Upper lobe of left lung (tissue), 6 donors: Measurements from ENCODE around the gene TMBIM4. TPM values are rescaled to one million over a fixed set of nuclear protein-coding genes. Genes with fewer than 3 reads are reported as not detected.

Source experiments
- ATAC-seq, 2 donors: fragments of 200-7000 bp; cut with Tn5 transposase; one replicate each; pipeline ENCODE4 v1.9.1; 2022; ENCODE audit warnings: mild to moderate bottlenecking in 2 of 2, moderate library complexity in 2 of 2; ENCODE audit not compliant: low FRiP score in 2 of 2
- DNase-seq, 2 donors: peaks; one replicate each; pipeline ENCODE4 v3.0.0-alpha.2; 2019 to 2020
- H3K27ac ChIP-seq, 4 donors: fragments of 200-600 bp; sonication (generic); one replicate each; pipeline ENCODE4 v1.5.1; 2016 to 2019
- H3K27me3 ChIP-seq, 4 donors: fragments of 200-600 bp; sonication (generic); one replicate each; pipeline ENCODE4 v1.5.1; 2017 to 2019
- H3K36me3 ChIP-seq, 4 donors: fragments of 200-600 bp; sonication (generic); one replicate each; pipeline ENCODE4 v1.5.1; 2016 to 2019
- H3K4me1 ChIP-seq, 4 donors: fragments of 200-600 bp; sonication (generic); one replicate each; pipeline ENCODE4 v1.5.1; 2018 to 2019
- H3K4me3 ChIP-seq, 4 donors: fragments of 200-600 bp; sonication (generic); one replicate each; pipeline ENCODE4 v1.5.1; 2017 to 2019; ENCODE audit warnings: mild to moderate bottlenecking in 2 of 4, moderate library complexity in 1 of 4
- H3K9me3 ChIP-seq, 4 donors: fragments of 200-600 bp; sonication (generic); one replicate each; pipeline ENCODE4 v1.5.1; 2018 to 2019
- CTCF ChIP-seq, 6 experiments: fragments of 450-650 bp in 4 of 6; fragments of 200-600 bp in 2 of 6; sonication (generic) in 2 of 6; IDR thresholded peaks; one replicate each; pipeline ENCODE4 v1.5.1; 2016 to 2019; ENCODE audit warnings: antibody characterized with exemption in 6 of 6
- EP300 ChIP-seq, 4 donors: sonication (generic); formaldehyde crosslinking; IDR thresholded peaks; one replicate each; pipeline ENCODE4 v1.5.1; 2017; ENCODE audit warnings: antibody characterized with exemption in 4 of 4, control low read depth in 2 of 4
- POLR2A ChIP-seq, 4 donors: fragments of 450-650 bp; IDR thresholded peaks; one replicate each; pipeline ENCODE4 v1.5.1; 2016 to 2017; ENCODE audit warnings: antibody characterized with exemption in 4 of 4, mild to moderate bottlenecking in 2 of 4
- POLR2AphosphoS5 ChIP-seq, 2 donors: sonication (generic); formaldehyde crosslinking; IDR thresholded peaks; one replicate each; pipeline ENCODE4 v1.5.1; 2017; ENCODE audit warnings: antibody characterized with exemption in 2 of 2
- WGBS, 2 donors: methylation state at CpG; one replicate each; pipeline ENCODE4 v1.1.5; 2017 to 2018; 5-methylcytosine and 5-hydroxymethylcytosine counted together
- total RNA-seq, 6 donors: library from RNA; depleted of rRNA in 4 of 6; stranded (reverse); fragments of >200 nt in 4 of 6; gene quantifications; one replicate each; pipeline versions ENCODE4 v1.1.0 to v1.2.1, GENCODE V29; 2016 to 2021
- donor health status: DM: no; HTN: no; CAD: no; lungs with moderate emphysema.
- donor health status: DM: no; HTN: yes; CAD: no; lungs with severe emphysema.

The TMBIM4 gene
- total RNA-seq, 6 donors from 2014 or later: 19.9 to 168 (median 114) TPM

- Histone ChIP-seq H3K27ac (no peak overlapping the region), H3K4me1 (peaks cover 0 to 9% (median 3%) of the 10 kb centered on the region in 4 donors), H3K27me3 (no peaks in the 10 kb centered on the region), H3K4me3 (no peak overlapping the region), H3K9me3 (no peaks in the 10 kb centered on the region), H3K36me3 (no peaks in the 10 kb centered on the region)
- no peak for ATAC-seq
- DNase-seq: no peak
- TF ChIP-seq CTCF (IDR thresholded peaks at IDR 0.05) (no peak), POLR2AphosphoS5 (IDR thresholded peaks at IDR 0.05) (no peak), EP300 (IDR thresholded peaks at IDR 0.05) (no peak), POLR2A (IDR thresholded peaks at IDR 0.05) (no peak)
- WGBS, 2 donors: 71 to 83% methylated on average over 1 of the region's 1 CpG
Observed at GRCh38 chr12:66108386-66108785, 61.4 kb downstream of the TMBIM4 start.

- TF ChIP-seq POLR2AphosphoS5 (IDR thresholded peaks at IDR 0.05) (no peak), CTCF (IDR thresholded peaks at IDR 0.05) (peak; percentile 80 to 89 (median 82)), POLR2A (IDR thresholded peaks at IDR 0.05) (no peak), EP300 (IDR thresholded peaks at IDR 0.05) (no peak)
- H3K4me1 ChIP-seq: peaks cover 0 to 9% (median 3%) of the 10 kb centered on the region in 4 donors
- no peak overlapping the region for H3K27ac ChIP-seq
- H3K27me3 ChIP-seq: no peaks in the 10 kb centered on the region
- no peaks in the 10 kb centered on the region for H3K36me3 ChIP-seq
- 30 to 33% methylated on average over 9 of the region's 9 CpGs for WGBS, 2 donors
- peak; percentile 87 to 92 for ATAC-seq
- peak in 1 of 2 donors; percentile 49 for DNase-seq
- no peak overlapping the region for H3K4me3 ChIP-seq
- no peaks in the 10 kb centered on the region for H3K9me3 ChIP-seq
Observed at GRCh38 chr12:66107451-66107915, 62.3 kb downstream of the TMBIM4 start.

- WGBS, 2 donors: 86 to 94% methylated on average over 3 of the region's 3 CpGs
- no peak for ATAC-seq
- peaks cover 0 to 9% (median 3%) of the 10 kb centered on the region in 4 donors for H3K4me1 ChIP-seq
Observed at GRCh38 chr12:66103016-66103913, 66.5 kb downstream of the TMBIM4 start.

GRCh38 chr12:66092559-66093269, 77.1 kb downstream of the TMBIM4 start:
- 3 to 5% methylated on average over 1 of the region's 1 CpG for WGBS, 2 donors
- Histone ChIP-seq H3K27ac (no peak overlapping the region), H3K27me3 (no peaks in the 10 kb centered on the region), H3K9me3 (no peaks in the 10 kb centered on the region), H3K4me3 (no peak overlapping the region), H3K4me1 (peaks cover 0 to 3% (median 1%) of the 10 kb centered on the region in 4 donors), H3K36me3 (no peaks in the 10 kb centered on the region)
- TF ChIP-seq POLR2AphosphoS5 (IDR thresholded peaks at IDR 0.05): no peak
- TF ChIP-seq CTCF (IDR thresholded peaks at IDR 0.05): no peak
- TF ChIP-seq EP300 (IDR thresholded peaks at IDR 0.05): no peak
- TF ChIP-seq POLR2A (IDR thresholded peaks at IDR 0.05): no peak
- DNase-seq: no peak
- ATAC-seq: no peak

More at GRCh38 chr12:66103016-66103913, 66.5 kb downstream of the TMBIM4 start:
- DNase-seq: no peak
- TF ChIP-seq CTCF (IDR thresholded peaks at IDR 0.05) (no peak), POLR2AphosphoS5 (IDR thresholded peaks at IDR 0.05) (no peak), POLR2A (IDR thresholded peaks at IDR 0.05) (no peak), EP300 (IDR thresholded peaks at IDR 0.05) (no peak)
- H3K36me3 ChIP-seq: no peaks in the 10 kb centered on the region
- no peak overlapping the region for H3K27ac ChIP-seq
- no peak overlapping the region for H3K4me3 ChIP-seq
- H3K27me3 ChIP-seq: no peaks in the 10 kb centered on the region
- H3K9me3 ChIP-seq: peaks cover 0 to 7% (median 0%) of the 10 kb centered on the region in 4 donors
